ENCODE measurements around the gene HYOU1. TPM values are rescaled to one million over a fixed set of nuclear protein-coding genes. Genes with fewer than 3 reads are reported as not detected.
A peak's percentile ranks its signal among the peaks of the same experiment; 100 is the strongest.
"Not testable (repeated sequence)": the region's sequence is repeated elsewhere in the genome, so short reads cannot be mapped to it uniquely, and the experiment has no call there.

Gene HYOU1
- total RNA-seq, 2 donors from 2014 or later, result 277 to 315 TPM

GRCh38 chr11:119044708-119045107 is 12.3 kb downstream of the HYOU1 start:
- no peak overlapping the region for H3K27ac ChIP-seq (ENCODE audit: low read depth, low read length)
- Mint-ChIP-seq H3K36me3 (ENCODE audit: low read depth) (peaks cover 51% of the 10 kb centered on the region), H3K27ac (no peak overlapping the region), H3K4me1 (peaks cover 13% of the 10 kb centered on the region), H3K27me3 (ENCODE audit: insufficient read depth) (no peaks in the 10 kb centered on the region), H3K9me3 (no peaks in the 10 kb centered on the region), H3K4me3 (no peak overlapping the region)
- H3K36me3 ChIP-seq (ENCODE audit: control insufficient read depth, insufficient read depth, low read length), result peaks cover 60% of the 10 kb centered on the region
- no peaks in the 10 kb centered on the region for H3K9me3 ChIP-seq (ENCODE audit: control insufficient read depth, low read length)
- no peaks in the 10 kb centered on the region for H3K4me1 ChIP-seq (ENCODE audit: control insufficient read depth, insufficient read depth, low read length)
- H3K9ac ChIP-seq (ENCODE audit: extremely low read depth, low read length, poor library complexity, severe bottlenecking), result no peak overlapping the region
- 87 to 91% methylated on average over 3 to 6 of the region's 6 CpGs for WGBS, 2 experiments (ENCODE audit: insufficient coverage in 1 of 2, insufficient read length in 1 of 2)
- no peak overlapping the region for H3K4me3 ChIP-seq (ENCODE audit: low read length)
- no peaks in the 10 kb centered on the region for H3K27me3 ChIP-seq (ENCODE audit: control insufficient read depth, insufficient read depth, low read length, poor library complexity, severe bottlenecking)
- peak; percentile 69 for DNase-seq
- peak; percentile 66 for TF ChIP-seq CTCF (conservative IDR thresholded peaks at IDR 0.05)

DNA sequence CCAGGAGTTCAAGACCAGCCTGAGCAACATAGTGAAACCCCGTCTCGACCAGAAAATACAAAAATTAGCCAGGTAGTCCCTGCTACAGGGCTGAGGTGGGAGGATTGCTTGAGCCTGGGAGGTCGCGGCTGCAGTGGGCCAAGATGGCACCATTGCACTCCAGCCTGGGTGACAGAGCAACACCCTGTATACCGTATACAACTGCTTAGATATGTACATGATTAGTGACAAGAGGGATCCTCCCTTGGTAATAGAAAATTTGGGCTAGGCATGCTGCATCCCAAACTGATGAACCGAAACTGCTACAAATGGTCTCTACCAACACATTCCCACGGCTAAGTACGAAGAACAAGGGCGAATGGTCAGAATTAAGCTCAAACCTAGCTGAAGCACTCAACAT is 14.1 kb downstream of the HYOU1 start:
- Mint-ChIP-seq H3K4me1 (peaks cover 23% of the 10 kb centered on the region), H3K27ac (no peak overlapping the region), H3K36me3 (ENCODE audit: low read depth) (peaks cover 34% of the 10 kb centered on the region), H3K27me3 (ENCODE audit: insufficient read depth) (no peaks in the 10 kb centered on the region), H3K9me3 (no peaks in the 10 kb centered on the region), H3K4me3 (no peak overlapping the region)
- Histone ChIP-seq H3K27me3 (ENCODE audit: control insufficient read depth, insufficient read depth, low read length, poor library complexity, severe bottlenecking) (no peaks in the 10 kb centered on the region), H3K4me3 (ENCODE audit: low read length) (no peak overlapping the region), H3K27ac (ENCODE audit: low read depth, low read length) (no peak overlapping the region), H3K36me3 (ENCODE audit: control insufficient read depth, insufficient read depth, low read length) (peaks cover 42% of the 10 kb centered on the region), H3K4me1 (ENCODE audit: control insufficient read depth, insufficient read depth, low read length) (peaks cover 4% of the 10 kb centered on the region), H3K9ac (ENCODE audit: extremely low read depth, low read length, poor library complexity, severe bottlenecking) (no peak overlapping the region), H3K9me3 (ENCODE audit: control insufficient read depth, low read length) (no peaks in the 10 kb centered on the region)
- WGBS, 2 experiments (ENCODE audit: insufficient coverage in 1 of 2, insufficient read length in 1 of 2), result 85 to 91% methylated on average over 9 of the region's 9 CpGs
- DNase-seq, result no peak
- TF ChIP-seq CTCF (conservative IDR thresholded peaks at IDR 0.05), result no peak

- H3K4me3 ChIP-seq (ENCODE audit: low read length), result no peak overlapping the region
- H3K4me3 Mint-ChIP-seq, result no peak overlapping the region
- H3K4me1 ChIP-seq (ENCODE audit: control insufficient read depth, insufficient read depth, low read length), result peaks cover 4% of the 10 kb centered on the region
- no peak overlapping the region for H3K27ac Mint-ChIP-seq
- no peak for DNase-seq
- H3K27me3 Mint-ChIP-seq (ENCODE audit: insufficient read depth), result no peaks in the 10 kb centered on the region
- peaks cover 23% of the 10 kb centered on the region for H3K4me1 Mint-ChIP-seq
- no peaks in the 10 kb centered on the region for H3K27me3 ChIP-seq (ENCODE audit: control insufficient read depth, insufficient read depth, low read length, poor library complexity, severe bottlenecking)
- H3K9me3 ChIP-seq (ENCODE audit: control insufficient read depth, low read length), result no peaks in the 10 kb centered on the region
- no peak overlapping the region for H3K9ac ChIP-seq (ENCODE audit: extremely low read depth, low read length, poor library complexity, severe bottlenecking)
- H3K27ac ChIP-seq (ENCODE audit: low read depth, low read length), result no peak overlapping the region
- H3K36me3 Mint-ChIP-seq (ENCODE audit: low read depth), result peaks cover 26% of the 10 kb centered on the region
- H3K36me3 ChIP-seq (ENCODE audit: control insufficient read depth, insufficient read depth, low read length), result peaks cover 32% of the 10 kb centered on the region
- no peak for TF ChIP-seq CTCF (conservative IDR thresholded peaks at IDR 0.05)
- whole genome bisulfite sequencing, 2 experiments (ENCODE audit: insufficient coverage in 1 of 2, insufficient read length in 1 of 2), result 88 to 93% methylated on average over 3 of the region's 4 CpGs
- no peaks in the 10 kb centered on the region for H3K9me3 Mint-ChIP-seq
Observed at GRCh38 chr11:119041821-119042514, 15.0 kb downstream of the HYOU1 start.

- H3K27me3 Mint-ChIP-seq (ENCODE audit: insufficient read depth); H3K36me3 ChIP-seq (ENCODE audit: control insufficient read depth, insufficient read depth, low read length); H3K4me1 ChIP-seq (ENCODE audit: control insufficient read depth, insufficient read depth, low read length); H3K27ac ChIP-seq (ENCODE audit: low read depth, low read length); H3K9ac ChIP-seq (ENCODE audit: extremely low read depth, low read length, poor library complexity, severe bottlenecking); H3K4me3 ChIP-seq (ENCODE audit: low read length); H3K36me3 Mint-ChIP-seq (ENCODE audit: low read depth); DNase-seq; H3K27me3 ChIP-seq (ENCODE audit: control insufficient read depth, insufficient read depth, low read length, poor library complexity, severe bottlenecking); H3K9me3 Mint-ChIP-seq; H3K9me3 ChIP-seq (ENCODE audit: control insufficient read depth, low read length): not testable (repeated sequence)
- 66 to 95% methylated on average over 3 to 7 of the region's 11 CpGs for WGBS, 2 experiments (ENCODE audit: insufficient coverage in 1 of 2, insufficient read length in 1 of 2)
- Mint-ChIP-seq H3K4me3 (peak overlapping the region; percentile 5), H3K27ac (peak overlapping the region; percentile 73), H3K4me1 (peaks cover 14% of the 10 kb centered on the region)
Observed at GRCh38 chr11:119039471-119039870, 17.5 kb downstream of the HYOU1 start.
